BLaER1 treated with 17β-estradiol and CSF1 and Interleukin-3, amounts not matched to agents 10 nM and 100 nM (cell line): ENCODE measurements around the gene KCNJ12.

Experiments used
- H3K27ac ChIP-seq, 11 experiments: shearing (Covaris generic); formaldehyde crosslinking; 2 replicates each; pipeline ENCODE4 v1.8.1; 2022
- H3K27me3 ChIP-seq, 11 experiments: shearing (Covaris generic); formaldehyde crosslinking; 2 replicates each; pipeline ENCODE4 v1.8.1; 2022
- H3K36me3 ChIP-seq, 11 experiments: shearing (Covaris generic); formaldehyde crosslinking; 2 replicates each; pipeline ENCODE4 v1.8.1; 2022
- H3K4me1 ChIP-seq, 10 experiments: shearing (Covaris generic); formaldehyde crosslinking; 2 replicates each; pipeline ENCODE4 v1.8.1; 2022
- H3K4me2 ChIP-seq, 11 experiments: shearing (Covaris generic); formaldehyde crosslinking; 2 replicates each; pipeline ENCODE4 v1.8.1; 2022
- H3K4me3 ChIP-seq, 10 experiments: shearing (Covaris generic); formaldehyde crosslinking; 2 replicates each; pipeline ENCODE4 v1.8.1; 2022
- H3K9ac ChIP-seq, 11 experiments: shearing (Covaris generic); formaldehyde crosslinking; 2 replicates each; pipeline ENCODE4 v1.8.1; 2022
- H3K9me3 ChIP-seq, 11 experiments: shearing (Covaris generic); formaldehyde crosslinking; replicated peaks in 1 of 11; 2 replicates each; pipeline ENCODE4 v1.8.1; 2022
- H4K20me1 ChIP-seq, 11 experiments: shearing (Covaris generic); formaldehyde crosslinking; 2 replicates each; pipeline ENCODE4 v1.8.1; 2022
- Cebpa-rat ChIP-seq, 11 experiments: shearing (Covaris generic); IDR thresholded peaks; 2 replicates each; pipeline ENCODE4 v1.8.1; 2022

KCNJ12 gene

DNA sequence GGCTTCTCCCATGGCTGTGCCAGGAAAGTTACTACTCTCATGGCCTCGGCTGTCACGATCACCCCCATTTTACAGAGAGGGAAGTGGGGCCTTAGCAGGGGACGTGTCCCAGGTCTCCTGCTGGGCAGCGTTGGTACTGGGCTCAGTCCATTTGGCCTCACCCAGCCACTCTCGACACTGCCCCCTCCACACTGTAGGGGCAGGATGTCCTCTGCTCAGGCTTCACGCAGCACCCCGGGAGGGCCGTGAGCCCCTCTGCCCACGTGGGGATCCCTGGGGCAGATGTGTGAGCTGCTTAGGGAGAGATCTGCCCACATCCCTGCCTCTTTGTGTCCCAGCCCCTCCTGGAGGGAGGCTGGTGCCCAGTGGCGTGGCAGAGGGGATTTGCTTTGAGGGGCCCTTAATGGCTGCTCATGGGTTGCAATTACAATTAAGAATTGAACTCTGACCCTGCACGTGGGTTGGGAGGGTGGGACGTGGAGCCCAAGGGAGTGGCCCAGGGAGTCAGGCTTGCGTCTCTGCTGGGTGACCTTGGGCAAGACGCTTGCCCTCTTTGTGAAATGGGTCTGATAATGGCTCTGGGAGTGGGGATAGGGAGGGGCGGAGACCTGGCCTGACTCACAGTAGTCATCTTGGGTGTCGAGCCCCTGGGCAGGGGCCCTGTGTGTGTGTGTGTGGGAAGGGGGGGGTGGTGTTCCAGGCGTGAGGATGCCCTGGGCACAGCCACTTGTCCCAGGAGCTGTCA lies 2.3 kb upstream of the KCNJ12 start:
- H3K9ac ChIP-seq = peak overlapping the region in 7 of 11 experiments; percentile 36 to 88 (median 70); a peak in 11 of 22 replicates
- peak overlapping the region in 8 of 11 experiments; percentile 33 to 88 (median 70); a peak in 14 of 22 replicates for H3K27ac ChIP-seq
- peaks cover 84 to 100% (median 99%) of the 10 kb centered on the region in 10 experiments for H3K4me1 ChIP-seq
- peaks cover 0 to 43% (median 18%) of the 10 kb centered on the region in 11 experiments; a peak in 18 of 22 replicates for H4K20me1 ChIP-seq
- peaks cover 0 to 69% (median 0%) of the 10 kb centered on the region in 11 experiments; a peak in 9 of 22 replicates for H3K27me3 ChIP-seq
- peaks cover 0 to 3% (median 0%) of the 10 kb centered on the region in 11 experiments; a peak in 1 of 22 replicates for H3K36me3 ChIP-seq
- no peaks in the 10 kb centered on the region for H3K9me3 ChIP-seq
- peak overlapping the region; percentile 97 to 100 (median 99) for H3K4me2 ChIP-seq
- 0 out of 20 replicates have a peak overlapping the region, but pooled peaks of 3 of the 10 experiments have one; percentile 0 to 24 (median 18) for H3K4me3 ChIP-seq
- TF ChIP-seq Cebpa-rat (IDR thresholded peaks at IDR 0.05) = no peak

DNA sequence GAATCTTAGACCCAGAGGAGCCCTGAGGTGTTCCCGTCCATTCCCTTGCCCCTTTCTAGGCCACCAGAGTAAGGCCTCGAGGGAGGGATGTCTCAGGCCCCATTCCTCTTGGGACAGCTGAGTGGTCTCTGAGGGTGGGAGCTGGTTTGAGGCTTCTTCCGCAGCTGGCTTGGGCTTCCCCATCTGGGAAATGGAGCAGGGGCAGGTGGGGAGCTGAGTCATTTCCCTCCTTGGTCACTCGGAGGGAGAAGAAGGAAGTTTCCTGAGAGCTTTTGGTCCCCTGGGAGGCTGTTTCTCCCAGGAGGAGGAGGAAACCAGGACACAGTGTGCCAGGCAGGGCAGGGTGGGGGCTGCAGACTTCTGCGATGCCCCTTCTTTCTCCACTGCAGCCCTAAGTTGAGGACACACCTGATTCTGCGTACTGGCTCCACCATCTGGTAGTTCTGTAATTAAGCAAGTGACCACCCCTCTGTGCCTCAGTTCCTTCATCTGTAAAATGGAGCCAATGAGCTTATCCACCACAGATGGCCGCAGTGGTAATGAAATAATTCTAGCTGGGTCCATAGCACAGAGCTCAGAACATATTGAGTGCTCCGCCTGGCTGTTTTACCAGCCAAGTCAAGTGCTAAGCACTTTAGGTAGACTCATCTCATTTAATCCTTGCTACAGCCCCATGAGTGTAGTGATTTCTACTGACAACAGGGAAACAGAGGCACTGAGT lies 1.6 kb upstream of the KCNJ12 start:
- no peak for TF ChIP-seq Cebpa-rat (IDR thresholded peaks at IDR 0.05)
- H3K4me3 ChIP-seq = peak overlapping the region in 2 of 10 experiments; percentile 0 to 18; a peak in 1 of 20 replicates
- peak overlapping the region; percentile 97 to 100 (median 99) for H3K4me2 ChIP-seq
- H4K20me1 ChIP-seq = peaks cover 0 to 50% (median 24%) of the 10 kb centered on the region in 11 experiments; a peak in 18 of 22 replicates
- peak overlapping the region in 7 of 11 experiments; percentile 38 to 88 (median 83); a peak in 13 of 22 replicates for H3K27ac ChIP-seq
- H3K9ac ChIP-seq = peak overlapping the region in 8 of 11 experiments; percentile 10 to 88 (median 56); a peak in 10 of 22 replicates
- H3K36me3 ChIP-seq = peaks cover 0 to 10% (median 0%) of the 10 kb centered on the region in 11 experiments; a peak in 2 of 22 replicates
- peaks cover 84 to 100% (median 99%) of the 10 kb centered on the region in 10 experiments for H3K4me1 ChIP-seq
- no peaks in the 10 kb centered on the region for H3K9me3 ChIP-seq
- peaks cover 0 to 69% (median 0%) of the 10 kb centered on the region in 11 experiments; a peak in 9 of 22 replicates for H3K27me3 ChIP-seq

DNA sequence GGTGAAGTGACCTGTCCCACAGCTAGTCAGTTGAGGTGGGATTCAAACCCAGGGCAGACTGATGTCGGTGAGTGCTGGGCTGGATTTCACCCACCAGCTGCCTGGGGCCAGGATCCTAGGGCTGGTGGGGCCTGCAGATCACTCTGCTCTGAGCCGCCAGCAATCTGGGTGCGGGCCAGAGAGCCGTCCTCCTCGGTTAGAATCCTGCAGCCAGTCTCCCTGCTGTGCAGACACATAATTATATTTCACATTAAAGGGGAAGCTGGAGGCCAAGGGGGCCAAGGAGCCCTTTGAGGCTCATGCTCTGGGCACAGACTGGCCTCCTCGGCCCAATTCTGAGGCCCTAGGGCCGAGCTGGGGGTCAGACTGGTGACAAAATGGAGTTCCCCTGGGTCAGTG lies 996 bp upstream of the KCNJ12 start:
- TF ChIP-seq Cebpa-rat (IDR thresholded peaks at IDR 0.05) = no peak
- peak overlapping the region in 7 of 11 experiments; percentile 14 to 88 (median 70); a peak in 11 of 22 replicates for H3K9ac ChIP-seq
- H3K4me1 ChIP-seq = peaks cover 78 to 100% (median 98%) of the 10 kb centered on the region in 10 experiments
- peak overlapping the region; percentile 97 to 100 (median 99) for H3K4me2 ChIP-seq
- H3K27me3 ChIP-seq = peaks cover 0 to 69% (median 0%) of the 10 kb centered on the region in 11 experiments; a peak in 9 of 22 replicates
- H3K36me3 ChIP-seq = peaks cover 0 to 10% (median 0%) of the 10 kb centered on the region in 11 experiments; a peak in 2 of 22 replicates
- H3K4me3 ChIP-seq = peak overlapping the region in 3 of 10 experiments; percentile 67 to 86 (median 82); a peak in 6 of 20 replicates
- peaks cover 0 to 52% (median 29%) of the 10 kb centered on the region in 11 experiments; a peak in 18 of 22 replicates for H4K20me1 ChIP-seq
- no peaks in the 10 kb centered on the region for H3K9me3 ChIP-seq
- H3K27ac ChIP-seq = peak overlapping the region in 6 of 11 experiments; percentile 56 to 88 (median 84); a peak in 12 of 22 replicates

DNA sequence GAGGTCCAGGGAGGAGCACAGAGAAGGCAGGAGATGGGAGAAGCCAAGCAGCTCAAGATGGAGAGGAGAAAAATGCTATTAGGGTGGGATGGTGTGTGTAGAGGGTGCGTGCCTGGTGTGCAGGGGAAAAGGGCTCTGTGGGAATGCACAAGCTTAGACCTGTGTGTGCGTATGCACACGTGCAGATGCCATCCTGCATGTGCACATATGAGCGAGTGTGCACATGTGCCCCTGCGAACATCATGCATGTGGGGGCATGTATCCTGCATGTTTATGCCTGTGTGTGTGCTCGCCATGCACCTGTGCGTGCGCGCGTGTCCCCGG lies 438 bp upstream of the KCNJ12 start:
- Histone ChIP-seq H3K27ac (peak overlapping the region in 5 of 11 experiments; percentile 56 to 88 (median 84); a peak in 8 of 22 replicates), H3K9ac (peak overlapping the region in 4 of 11 experiments; percentile 82 to 88 (median 88); a peak in 8 of 22 replicates), H4K20me1 (peaks cover 0 to 57% (median 35%) of the 10 kb centered on the region in 11 experiments; a peak in 18 of 22 replicates), H3K9me3 (no peaks in the 10 kb centered on the region), H3K36me3 (peaks cover 0 to 11% (median 0%) of the 10 kb centered on the region in 11 experiments; a peak in 2 of 22 replicates), H3K4me3 (peak overlapping the region; percentile 57 to 86 (median 69); a peak in 18 of 20 replicates), H3K27me3 (peaks cover 0 to 69% (median 0%) of the 10 kb centered on the region in 11 experiments; a peak in 9 of 22 replicates), H3K4me2 (peak overlapping the region; percentile 97 to 100 (median 99)), H3K4me1 (peaks cover 73 to 100% (median 98%) of the 10 kb centered on the region in 10 experiments)
- no peak for TF ChIP-seq Cebpa-rat (IDR thresholded peaks at IDR 0.05)

DNA sequence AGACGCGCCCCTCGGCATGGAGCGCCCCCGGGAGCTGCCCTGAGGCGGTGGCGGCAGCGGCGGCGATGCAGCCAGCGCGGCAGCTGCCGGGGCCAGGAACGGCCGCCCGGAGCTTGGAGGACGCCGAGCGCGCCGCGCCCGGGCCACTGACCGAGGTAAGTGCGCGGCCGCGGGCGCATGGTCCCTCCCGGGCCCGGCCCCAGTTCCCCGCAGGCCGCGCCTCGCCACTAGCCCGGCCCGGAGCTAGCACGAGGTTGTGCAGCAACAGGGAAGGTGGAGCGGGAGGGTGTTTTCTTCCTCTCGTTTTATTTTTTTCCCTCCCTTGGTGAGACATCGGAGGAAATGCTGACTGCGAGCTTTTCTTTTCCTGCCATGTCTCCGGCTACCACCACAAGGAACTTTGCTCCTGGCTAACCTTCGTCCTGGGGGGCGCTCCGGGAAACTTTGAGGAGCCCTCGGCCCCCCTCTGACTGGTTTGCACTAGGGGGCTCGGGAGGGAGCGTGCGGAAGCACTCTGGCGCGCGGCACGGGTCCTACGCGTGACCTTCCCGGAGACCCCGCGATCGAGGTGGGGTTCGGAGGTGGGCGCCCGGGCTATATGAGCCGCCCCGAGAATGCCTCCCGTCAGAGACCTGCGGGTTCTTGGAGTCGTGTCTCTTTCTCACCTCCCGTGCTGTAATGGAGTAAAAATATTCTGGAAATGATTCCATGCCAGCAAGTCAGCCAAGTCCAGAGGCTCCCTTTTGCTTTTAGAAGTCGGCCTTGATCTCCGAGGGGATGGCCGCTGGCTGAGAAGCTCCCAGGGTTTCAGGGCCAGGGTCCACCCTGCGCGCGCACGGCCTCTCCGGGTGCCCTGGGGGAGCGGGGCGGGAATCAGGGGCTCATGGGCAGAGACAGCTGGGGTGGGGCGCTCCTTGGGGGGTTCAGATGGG lies 868 bp downstream of the KCNJ12 start:
- H3K4me1 ChIP-seq = peaks cover 60 to 100% (median 94%) of the 10 kb centered on the region in 10 experiments
- no peaks in the 10 kb centered on the region for H3K9me3 ChIP-seq
- peak overlapping the region; percentile 44 to 88 (median 77); a peak in 21 of 22 replicates for H3K9ac ChIP-seq
- H3K27ac ChIP-seq = peak overlapping the region in 9 of 11 experiments; percentile 53 to 88 (median 77); a peak in 19 of 22 replicates
- no peak for TF ChIP-seq Cebpa-rat (IDR thresholded peaks at IDR 0.05)
- peaks cover 0 to 19% (median 0%) of the 10 kb centered on the region in 11 experiments; a peak in 5 of 22 replicates for H3K36me3 ChIP-seq
- H3K4me2 ChIP-seq = peak overlapping the region; percentile 97 to 100 (median 99)
- H4K20me1 ChIP-seq = peaks cover 0 to 68% (median 47%) of the 10 kb centered on the region in 11 experiments; a peak in 18 of 22 replicates
- H3K4me3 ChIP-seq = peak overlapping the region; percentile 57 to 86 (median 69)
- peaks cover 0 to 65% (median 0%) of the 10 kb centered on the region in 11 experiments; a peak in 9 of 22 replicates for H3K27me3 ChIP-seq

DNA sequence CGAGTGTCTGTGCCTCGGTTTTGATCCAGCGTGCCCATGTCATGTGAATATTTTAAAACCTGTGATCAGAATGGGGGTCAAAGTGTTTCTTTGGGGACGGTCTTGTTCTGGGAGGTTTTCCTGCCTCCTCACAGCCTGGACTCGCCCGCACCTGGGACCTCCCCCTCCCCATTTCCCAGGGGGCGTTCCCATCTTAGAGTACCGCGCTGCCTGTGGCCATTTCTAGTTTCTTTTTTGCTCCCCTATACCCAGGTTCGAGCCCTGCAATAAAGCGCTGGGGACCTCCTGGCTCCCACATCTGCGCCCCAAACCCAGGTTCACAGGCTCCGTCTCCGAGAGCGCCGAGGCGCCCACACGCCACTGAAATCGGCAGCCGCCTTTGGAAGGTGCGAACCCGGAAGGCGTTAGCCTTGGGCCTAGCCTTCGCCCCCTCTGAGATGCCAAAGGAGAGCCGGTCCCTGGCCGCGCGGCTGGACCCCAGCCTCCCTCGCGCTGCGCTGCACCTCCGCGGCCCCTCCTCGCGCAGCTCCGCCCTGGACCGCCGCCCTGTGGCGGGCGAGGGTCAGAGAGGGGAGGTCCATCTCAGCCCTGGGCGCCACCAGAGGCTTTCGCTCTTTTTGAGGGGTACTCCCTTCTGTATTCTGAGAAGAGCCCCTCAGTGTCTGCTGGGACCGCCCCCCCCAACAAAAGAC lies 1.7 kb downstream of the KCNJ12 start:
- peaks cover 54 to 100% (median 93%) of the 10 kb centered on the region in 10 experiments for H3K4me1 ChIP-seq
- peak overlapping the region; percentile 44 to 88 (median 77) for H3K9ac ChIP-seq
- H3K27me3 ChIP-seq = peaks cover 0 to 57% (median 0%) of the 10 kb centered on the region in 11 experiments; a peak in 9 of 22 replicates
- no peaks in the 10 kb centered on the region for H3K9me3 ChIP-seq
- no peak for TF ChIP-seq Cebpa-rat (IDR thresholded peaks at IDR 0.05)
- peaks cover 0 to 60% (median 55%) of the 10 kb centered on the region in 11 experiments; a peak in 18 of 22 replicates for H4K20me1 ChIP-seq
- peaks cover 0 to 26% (median 0%) of the 10 kb centered on the region in 11 experiments; a peak in 6 of 22 replicates for H3K36me3 ChIP-seq
- peak overlapping the region; percentile 97 to 100 (median 99) for H3K4me2 ChIP-seq
- peak overlapping the region; percentile 57 to 86 (median 69) for H3K4me3 ChIP-seq
- H3K27ac ChIP-seq = peak overlapping the region in 10 of 11 experiments; percentile 32 to 88 (median 76); a peak in 20 of 22 replicates
